NCI-H2107 (cell line): Measurements from ENCODE around the gene TOMM22.

ENCODE experiments used
- DNase-seq: peaks from one replicate; lab custom pipeline; 2025; lab: John Stamatoyannopoulos, UW

TOMM22 gene

DNA sequence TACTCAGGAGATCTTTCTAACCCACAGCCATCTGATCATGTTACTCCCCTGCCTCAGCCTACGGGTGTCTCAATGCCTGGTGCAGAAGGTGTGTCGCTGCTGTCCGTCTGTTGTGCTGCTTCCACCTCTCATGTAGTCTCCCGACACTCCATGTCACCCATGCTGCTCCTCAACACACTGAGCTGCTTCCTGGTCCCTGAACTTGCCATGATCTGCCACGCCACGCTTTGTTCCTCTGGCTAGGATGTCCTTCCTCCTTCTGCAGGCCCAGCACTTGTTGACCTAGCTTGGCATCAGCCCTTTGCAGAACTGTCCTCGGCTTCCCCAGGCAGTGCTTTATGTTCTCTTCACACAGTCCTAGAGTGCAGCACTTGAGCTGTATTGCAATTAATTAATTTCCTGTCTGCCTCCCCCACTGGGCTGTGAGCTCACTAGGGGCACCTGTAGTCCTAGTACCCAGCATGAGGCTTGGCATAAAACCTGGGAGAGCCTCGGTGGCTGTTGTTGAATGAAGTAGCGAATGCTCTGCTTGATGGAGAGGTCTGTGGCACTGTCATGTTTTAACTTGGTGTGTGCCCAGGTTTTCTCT lies 33.5 kb downstream of the TOMM22 start:
- no peak for DNase-seq

DNA sequence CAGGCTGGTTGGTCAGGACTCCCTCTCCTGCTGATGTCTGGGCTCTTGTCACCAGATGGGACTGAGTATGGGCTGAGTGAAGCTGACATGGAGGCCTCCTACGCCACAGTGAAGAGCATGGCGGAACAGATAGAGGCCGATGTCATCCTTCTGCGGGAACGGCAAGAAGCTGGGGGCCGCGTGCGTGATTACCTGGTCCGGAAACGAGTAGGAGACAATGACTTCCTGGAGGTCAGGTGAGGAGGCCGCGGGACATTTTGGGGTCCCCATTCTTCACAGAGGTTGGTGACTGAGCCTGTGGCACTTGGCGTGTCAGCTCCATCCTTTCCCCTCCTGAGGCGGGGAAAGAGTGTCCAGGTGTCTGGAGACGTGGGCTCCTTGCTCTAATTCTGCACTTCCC lies 34.1 kb downstream of the TOMM22 start:
- no peak for DNase-seq

DNA sequence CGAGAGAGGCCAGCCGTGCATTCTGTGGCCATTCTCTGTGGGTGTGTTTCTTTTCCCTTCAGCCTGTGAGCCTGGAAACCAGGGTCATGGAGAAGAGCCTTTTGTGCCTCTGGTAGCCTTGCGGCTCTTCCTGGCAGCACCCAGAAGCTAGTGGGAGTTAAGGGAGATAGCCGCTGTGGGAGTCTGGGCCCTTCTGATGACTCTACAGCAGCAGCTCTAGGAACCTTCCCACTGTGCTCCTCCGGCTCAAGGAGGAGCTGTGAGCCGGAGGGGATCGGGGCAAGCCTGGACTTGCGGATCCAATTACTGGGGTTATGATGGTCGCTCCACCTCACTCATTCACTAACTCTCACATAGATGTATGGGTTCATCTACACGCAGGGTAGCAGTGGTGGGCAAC lies 34.5 kb downstream of the TOMM22 start:
- DNase-seq = no peak

DNA sequence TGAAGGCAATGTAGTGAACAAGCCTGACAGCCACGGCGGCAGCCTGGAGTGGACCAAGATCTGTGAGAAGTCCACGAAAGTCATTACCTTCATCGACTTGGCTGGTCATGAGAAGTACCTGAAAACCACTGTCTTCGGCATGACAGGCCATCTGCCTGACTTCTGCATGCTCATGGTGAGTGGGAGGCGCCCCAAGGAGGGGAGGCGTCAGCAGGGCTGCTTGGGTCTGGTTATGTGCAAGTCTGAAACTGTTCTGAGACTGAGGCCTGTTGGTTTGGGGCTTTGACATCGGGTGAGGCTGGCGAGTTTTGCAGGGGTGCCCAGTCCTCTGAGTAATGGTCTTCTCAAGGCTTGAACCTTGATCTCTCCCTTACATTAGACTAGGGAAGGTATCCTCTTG lies 35.1 kb downstream of the TOMM22 start:
- no peak for DNase-seq

DNA sequence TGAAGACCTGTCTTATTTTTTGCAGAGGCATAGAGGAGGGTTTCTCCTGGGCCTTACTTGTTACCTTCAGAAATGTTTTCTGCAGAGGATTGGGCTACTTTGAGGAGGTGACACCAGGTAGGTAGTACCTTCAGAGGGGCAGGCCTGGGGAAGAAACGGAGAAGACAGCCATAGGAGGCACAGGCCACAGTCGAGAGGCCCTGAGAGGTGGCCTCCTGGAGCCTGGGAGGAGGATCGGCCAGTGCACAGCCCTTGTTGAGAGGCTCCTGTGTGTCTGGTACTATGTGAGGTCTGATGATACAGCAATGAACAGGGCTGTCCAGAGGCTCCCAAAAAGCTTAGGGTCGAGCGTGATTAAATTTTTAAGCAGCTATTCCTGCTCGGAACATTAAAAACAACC lies 35.5 kb downstream of the TOMM22 start:
- no peak for DNase-seq

DNA sequence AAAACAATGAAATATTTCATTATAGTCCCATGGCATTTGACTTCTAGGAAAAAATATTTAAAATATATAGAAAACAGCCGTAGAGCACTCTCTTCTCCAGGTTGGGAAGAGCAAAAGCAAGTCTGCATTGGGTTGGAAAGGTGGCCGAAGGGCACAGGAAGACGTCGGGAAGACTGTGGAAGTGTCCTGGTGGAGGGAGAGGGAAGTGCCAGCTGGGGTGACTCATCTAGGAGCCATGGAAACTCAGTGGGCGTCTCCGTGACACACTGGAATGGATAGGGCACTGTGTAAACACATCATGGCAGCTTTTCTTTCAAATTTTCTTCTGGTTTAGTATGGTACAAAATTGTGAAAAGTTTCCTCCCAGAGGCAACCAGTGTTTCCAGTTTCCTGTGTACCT lies 36.7 kb downstream of the TOMM22 start:
- DNase-seq = no peak

DNA sequence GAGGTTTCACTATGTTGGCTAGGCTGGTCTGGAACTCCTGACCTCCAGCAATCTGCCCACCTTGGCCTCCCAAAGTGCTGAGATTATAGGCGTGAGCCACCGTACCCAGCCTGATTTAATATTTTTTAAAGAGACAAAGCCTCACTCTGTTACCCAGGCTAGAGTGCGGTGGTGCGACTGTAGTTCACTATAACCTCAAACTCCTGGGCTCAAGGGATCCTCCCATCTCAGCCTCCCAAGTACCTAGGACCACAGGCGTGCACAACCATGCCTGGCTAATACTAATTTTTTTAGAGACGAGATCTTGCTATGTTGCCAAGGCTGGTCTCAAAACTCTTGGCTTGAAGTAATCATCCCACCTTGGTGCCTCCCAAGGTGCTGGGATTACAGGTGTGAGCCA lies 37.4 kb downstream of the TOMM22 start:
- DNase-seq = no peak

DNA sequence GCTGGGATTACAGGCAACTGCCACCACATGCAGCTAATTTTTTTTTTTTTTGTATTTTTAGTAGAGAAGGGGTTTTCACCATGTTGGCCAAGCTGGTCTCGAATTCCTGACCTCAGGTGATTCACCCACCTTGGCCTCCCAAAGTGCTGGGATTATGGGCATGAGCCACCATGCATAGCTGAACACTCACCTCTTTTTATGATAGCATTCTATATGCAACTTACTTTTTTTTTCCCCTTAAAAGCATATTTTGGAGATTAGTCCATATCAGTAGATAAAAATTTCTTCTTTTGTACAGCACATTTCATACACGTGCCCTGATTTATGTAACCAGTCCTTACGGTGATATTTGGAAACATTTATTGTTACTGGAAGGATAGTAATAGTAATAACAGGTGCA lies 38.6 kb downstream of the TOMM22 start:
- DNase-seq = no peak

DNA sequence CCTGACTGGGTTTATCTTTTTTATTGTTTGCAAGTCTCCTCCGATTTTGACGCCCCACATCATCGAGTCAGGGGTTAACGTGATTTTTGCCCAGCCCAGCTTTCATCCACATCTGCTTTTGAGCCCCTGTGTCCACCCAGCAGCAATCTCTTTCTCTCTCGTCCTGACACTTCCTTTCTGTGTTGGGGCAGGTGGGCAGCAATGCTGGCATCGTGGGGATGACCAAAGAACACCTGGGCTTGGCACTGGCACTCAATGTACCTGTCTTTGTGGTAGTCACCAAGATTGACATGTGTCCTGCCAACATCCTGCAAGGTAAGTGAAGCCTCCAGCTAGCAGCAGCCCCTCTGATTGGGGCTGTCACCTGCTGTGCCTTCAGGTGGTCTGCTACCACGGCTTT lies 39.8 kb downstream of the TOMM22 start:
- no peak for DNase-seq

DNA sequence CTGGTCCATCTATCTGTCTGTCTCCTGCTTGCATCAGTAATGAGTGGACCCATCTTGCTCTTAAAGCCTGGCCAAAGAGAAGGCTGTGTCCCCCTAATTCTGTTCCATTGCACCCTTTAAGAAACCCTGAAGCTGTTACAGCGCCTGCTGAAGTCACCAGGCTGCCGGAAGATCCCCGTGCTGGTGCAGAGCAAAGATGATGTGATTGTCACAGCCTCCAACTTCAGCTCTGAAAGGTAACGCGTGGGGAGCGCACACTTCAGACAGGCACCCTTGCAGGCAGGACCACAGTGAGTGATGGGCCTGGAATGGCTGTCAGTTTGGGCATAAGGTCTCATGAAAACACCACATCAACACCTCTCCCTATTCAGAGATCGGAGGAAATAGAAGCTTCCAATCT lies 42.4 kb downstream of the TOMM22 start:
- DNase-seq = no peak

DNA sequence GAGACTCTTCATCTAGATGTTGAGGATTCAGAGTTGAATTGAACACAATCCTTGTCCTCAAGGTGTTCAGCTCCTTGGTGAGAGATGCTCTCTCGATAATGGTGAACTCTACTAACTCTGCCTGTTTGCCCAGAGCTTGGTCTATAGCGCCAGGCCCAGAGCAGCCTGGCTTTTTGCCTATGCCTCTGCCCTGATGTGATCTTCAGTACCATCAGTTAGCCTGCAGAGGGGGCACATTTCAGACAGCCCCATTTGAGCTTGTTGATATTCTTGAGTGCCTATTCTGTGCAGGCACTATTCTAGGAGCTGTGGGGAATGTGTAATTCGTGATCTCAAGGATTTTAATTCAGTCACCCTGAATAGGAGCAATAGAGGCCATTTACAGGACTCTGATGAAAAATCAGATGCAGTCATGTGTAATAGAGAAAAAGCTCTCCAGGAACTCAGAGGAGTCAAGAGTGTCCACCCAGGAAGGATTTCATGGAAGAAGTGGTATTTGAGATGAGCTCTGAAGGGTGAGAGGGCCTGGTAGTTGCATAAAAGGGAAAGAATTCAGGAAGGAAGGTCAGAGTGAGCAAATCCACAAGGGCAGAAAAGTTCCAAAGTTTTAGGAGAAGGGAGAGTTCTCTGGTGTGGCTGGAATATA lies 43.3 kb downstream of the TOMM22 start:
- no peak for DNase-seq

DNA sequence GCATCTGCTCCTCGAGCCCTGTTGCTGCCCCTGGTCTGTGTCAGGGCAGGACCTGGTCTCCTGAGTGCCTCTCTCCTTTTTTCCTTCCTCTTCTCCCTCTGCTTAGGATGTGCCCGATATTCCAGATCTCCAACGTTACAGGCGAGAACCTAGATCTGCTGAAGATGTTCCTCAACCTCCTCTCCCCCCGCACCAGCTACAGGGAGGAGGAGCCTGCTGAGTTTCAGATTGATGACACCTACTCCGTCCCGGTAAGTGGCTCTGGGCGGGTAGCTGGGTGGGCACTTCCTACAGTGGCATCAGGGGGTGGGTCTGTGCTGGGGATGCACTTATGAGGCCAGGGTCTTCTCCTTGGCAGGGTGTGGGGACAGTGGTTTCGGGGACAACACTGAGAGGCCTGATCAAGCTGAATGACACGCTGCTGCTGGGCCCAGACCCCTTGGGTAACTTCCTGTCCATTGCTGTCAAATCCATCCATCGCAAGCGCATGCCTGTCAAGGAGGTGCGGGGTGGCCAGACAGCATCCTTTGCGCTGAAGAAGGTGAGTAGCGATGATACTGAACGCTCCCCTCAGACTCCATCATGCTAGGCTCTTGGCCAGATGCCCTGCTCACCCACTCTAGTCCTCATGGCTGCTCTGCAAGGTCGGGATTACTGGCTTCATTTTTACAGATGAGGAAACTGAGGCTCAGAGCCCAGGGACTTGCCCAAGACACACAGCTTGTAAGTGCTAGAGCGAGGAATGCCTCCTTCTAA lies 44.3 kb downstream of the TOMM22 start:
- DNase-seq = no peak

DNA sequence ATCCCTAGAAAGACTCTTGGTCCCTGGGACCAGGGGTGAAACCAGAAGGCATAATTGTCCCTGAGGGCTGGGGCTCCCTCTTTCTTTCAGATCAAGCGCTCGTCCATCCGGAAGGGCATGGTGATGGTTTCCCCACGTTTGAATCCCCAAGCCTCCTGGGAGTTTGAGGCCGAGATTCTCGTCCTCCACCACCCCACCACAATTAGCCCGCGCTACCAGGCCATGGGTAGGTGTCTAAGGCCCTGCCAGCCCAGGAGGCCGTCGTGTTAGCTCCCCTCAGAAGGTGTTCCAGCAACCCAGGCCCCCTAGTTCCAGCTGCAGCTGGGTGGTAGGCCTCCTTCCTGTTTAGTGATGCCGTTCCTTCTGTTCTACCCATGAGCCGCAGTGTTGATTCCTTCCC lies 45.4 kb downstream of the TOMM22 start:
- DNase-seq = no peak

DNA sequence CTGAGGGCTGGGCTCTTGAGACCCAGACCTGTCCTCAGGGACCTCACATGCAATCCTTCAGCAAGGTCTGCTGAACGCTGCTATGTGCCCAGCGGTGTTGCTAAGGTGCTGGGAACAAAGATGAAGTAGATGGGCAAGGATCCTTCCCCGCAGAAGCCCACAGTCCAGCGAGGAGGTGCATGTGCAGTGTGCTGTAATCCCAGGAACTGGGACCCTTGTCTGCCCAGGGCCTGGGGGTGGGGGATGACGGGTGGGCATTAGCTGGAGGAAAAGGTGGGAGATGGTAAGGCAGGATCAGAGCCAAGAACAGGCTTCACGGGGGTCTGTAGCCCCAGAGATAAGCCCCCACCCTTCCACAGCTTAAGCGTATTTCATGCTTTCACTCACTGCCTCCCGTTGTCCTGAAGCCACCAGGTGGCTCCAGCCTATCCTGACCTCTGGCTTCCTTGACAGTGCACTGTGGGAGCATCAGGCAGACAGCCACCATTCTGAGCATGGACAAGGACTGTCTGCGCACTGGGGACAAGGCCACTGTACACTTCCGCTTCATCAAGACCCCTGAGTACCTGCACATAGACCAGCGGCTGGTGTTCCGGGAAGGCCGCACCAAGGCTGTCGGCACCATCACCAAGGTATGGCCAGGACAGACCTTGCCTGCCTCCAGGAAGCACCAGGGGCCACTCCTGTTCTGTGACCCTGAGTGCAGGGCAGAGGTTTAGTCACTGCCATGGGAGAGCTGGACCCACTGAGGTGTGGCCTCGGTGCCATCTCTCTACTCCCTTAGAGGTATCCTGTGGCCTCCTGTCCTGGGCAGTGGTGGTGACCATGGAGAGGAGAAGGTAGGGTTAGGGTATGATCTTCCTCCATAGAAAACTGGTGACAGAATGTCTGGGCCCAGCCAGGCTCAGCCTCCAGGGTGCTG lies 46.0 kb downstream of the TOMM22 start:
- DNase-seq = no peak

DNA sequence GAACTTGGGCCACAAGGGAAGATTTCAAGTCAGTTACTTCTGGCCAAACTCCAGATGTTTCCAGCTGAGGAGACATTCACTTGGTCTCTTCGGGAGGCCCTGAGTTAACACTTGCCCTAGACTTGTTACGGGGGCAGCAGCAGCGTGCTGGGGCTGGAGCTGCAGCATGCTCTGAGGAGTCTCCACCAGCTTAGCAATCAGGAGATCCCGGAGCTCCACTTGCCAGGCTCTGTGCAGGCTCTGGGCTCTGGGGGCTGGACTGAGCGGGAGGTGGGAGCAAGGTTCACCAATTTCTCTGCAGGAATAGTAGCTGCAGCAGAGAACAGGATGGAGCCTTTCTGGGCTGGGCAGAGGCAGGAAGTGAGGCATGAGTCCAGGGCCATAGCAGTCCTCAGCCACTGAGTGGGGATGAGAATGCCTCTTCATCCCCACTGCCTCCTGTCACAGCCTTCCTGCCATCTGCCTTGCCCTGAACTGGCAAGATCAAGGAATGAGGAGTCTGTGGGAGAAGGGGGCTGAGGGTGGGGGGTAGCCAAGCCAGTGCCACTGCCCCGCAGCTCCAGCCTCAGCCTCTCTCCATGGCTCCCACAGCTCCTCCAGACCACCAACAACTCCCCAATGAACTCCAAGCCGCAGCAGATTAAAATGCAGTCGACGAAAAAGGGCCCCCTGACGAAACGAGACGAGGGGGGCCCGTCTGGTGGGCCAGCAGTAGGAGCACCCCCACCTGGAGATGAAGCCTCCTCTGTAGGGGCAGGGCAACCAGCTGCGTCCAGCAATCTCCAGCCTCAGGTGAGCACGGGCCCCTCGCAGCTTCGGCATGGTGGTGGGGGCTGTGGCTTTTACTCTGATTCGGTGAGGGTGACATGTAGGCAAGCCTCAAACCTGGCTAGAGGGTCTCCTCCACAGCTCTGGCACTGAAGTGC lies 47.4 kb downstream of the TOMM22 start:
- no peak for DNase-seq

DNA sequence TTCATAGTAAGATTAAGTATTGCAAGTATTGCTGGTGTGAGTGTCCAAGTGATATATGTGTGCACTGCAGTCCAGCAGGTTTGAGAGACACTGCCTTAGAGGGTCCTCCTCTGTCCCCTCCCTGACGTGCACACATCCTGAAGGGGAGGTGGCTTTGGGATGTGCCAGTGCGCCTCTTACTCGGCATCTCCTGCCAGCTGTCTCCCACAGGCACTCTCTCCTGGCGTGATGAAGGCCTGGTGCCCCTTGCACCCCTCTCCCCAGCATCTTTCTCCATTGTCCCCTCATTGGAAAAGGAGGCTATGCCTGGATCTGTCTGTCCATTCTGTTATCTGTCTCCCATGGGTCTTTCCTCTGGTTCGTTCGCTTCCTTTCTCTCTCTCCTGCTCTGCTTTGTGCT lies 48.2 kb downstream of the TOMM22 start:
- no peak for DNase-seq

DNA sequence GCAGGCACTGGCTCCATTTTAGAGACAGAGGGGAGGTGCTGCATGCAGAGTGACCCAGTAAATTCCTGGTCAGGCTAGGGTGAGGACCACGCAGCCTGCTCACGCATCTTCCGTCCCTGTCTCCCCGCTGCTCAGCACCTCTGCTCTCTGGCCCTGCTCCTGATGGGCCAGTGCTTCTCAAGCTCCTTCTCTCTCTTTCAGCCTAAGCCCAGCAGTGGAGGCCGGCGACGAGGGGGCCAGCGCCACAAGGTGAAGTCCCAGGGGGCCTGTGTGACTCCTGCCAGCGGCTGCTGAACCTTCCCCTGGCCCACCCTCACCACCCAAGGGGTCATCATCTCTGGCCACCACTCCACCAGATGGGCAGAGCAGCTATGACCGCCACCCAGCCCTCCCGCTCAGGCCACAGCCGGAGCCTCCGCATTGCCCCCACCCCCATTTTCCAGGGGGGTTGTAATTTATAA lies 48.7 kb downstream of the TOMM22 start:
- no peak for DNase-seq

DNA sequence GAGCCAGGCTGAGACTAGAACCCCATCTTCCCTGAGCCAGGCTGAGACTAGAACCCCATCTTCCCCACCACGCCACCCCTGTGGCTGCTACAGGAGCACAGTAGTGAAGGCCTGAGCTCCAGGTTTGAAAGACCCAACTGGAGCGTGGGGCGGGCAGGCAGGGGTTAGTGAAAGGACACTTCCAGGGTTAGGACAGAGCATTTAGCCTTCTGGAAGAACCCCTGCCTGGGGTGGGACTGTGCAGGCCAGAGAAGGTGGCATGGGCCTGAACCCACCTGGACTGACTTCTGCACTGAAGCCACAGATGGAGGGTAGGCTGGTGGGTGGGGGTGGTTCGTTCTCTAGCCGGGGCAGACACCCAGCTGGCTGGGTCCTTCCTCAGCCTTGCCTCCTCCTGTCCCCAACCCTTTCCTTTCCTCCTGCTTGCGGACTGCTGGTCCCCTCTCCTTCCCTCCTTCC lies 50.0 kb downstream of the TOMM22 start:
- DNase-seq = no peak

DNA sequence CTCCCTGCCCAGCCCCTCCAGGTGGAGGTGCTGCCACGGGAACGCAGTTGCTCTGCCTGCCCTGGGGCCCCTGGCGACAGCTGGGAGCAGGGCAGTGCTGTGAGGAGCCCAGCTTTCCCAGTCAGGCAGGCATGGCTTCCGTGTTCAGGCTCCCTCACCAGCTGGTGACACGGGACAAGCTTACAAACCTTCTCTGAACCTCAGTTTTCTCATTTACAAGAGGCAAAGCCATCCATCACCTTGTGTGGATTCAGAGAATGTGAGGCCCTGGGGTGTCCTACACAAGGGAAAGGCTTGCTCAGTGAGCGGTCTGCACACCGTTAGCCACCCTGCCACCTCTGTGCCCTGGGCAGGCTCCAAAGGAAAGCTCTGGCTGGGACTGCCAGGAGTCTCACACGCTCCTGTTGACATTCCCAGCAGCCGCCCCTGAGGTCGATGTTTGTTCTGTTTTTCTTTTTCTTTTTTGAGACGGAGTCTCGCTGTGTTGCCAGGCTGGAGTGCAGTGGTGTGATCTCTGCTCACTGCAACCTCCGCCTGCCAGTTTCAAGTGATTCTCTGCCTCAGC lies 50.6 kb downstream of the TOMM22 start:
- DNase-seq = no peak

DNA sequence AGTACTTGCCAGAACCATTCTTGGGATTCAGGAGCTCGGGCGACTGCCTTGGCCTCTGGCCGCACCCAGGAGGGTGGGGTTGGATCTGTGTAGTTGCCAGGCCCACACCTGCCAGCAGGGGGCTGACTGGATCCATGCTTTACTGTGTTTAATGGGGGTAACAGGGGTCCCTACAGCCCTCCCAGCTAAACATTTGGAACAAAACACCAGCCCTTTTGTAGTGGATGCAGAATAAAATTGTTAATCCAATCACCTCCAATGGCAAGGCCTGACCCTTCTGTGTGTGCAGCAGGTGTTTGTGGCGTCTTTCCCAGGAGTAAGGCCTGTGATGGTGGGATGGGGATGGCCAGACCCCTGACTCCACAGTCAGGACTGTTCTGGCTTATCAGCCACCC lies 51.6 kb downstream of the TOMM22 start:
- no peak for DNase-seq
